HepG2 (cell line): ENCODE data around the gene UGT3A2. TPM values are rescaled to one million over a fixed set of nuclear protein-coding genes. Genes with fewer than 3 reads are reported as not detected.

Experiments used
- AKAP8 ChIP-seq: sonication (generic); formaldehyde crosslinking; IDR thresholded peaks from 2 replicates; pipeline ENCODE4 v1.5.1; 2020; ENCODE audit warnings: mild to moderate bottlenecking, missing genetic modification reagents
- ELF3 ChIP-seq: IDR thresholded peaks from 2 replicates; pipeline ENCODE4 v1.6.1; 2016; ENCODE audit warnings: missing genetic modification reagents, missing compliant biosample characterization
- HDAC6 ChIP-seq: fragments of 200-600 bp; sonication (generic); IDR thresholded peaks from 2 replicates; pipeline ENCODE4 v1.7.0; 2017; ENCODE audit warnings: mild to moderate bottlenecking, antibody characterized with exemption, low read length, low read depth
- HNRNPH1 ChIP-seq: fragments of 200-400 bp; formaldehyde crosslinking; optimal IDR thresholded peaks from 2 replicates; pipeline ENCODE3; 2017; ENCODE audit warnings: mild to moderate bottlenecking, low read depth, low read length
- KDM3A ChIP-seq: IDR thresholded peaks from 2 replicates; pipeline ENCODE4 v1.6.1; 2018; ENCODE audit warnings: low read depth, missing compliant biosample characterization
- NFIB ChIP-seq: sonication (generic); formaldehyde crosslinking; IDR thresholded peaks from 2 replicates; pipeline ENCODE4 v1.9.0; 2021; ENCODE audit warnings: missing genetic modification reagents, mild to moderate bottlenecking, borderline replicate concordance
- NFYC ChIP-seq: IDR thresholded peaks from 2 replicates; pipeline ENCODE4 v1.6.1; 2016; ENCODE audit warnings: missing genetic modification reagents, missing compliant biosample characterization
- SMC3 ChIP-seq: IDR thresholded peaks from 2 replicates; pipeline ENCODE4 v1.6.1; 2011; ENCODE audit warnings: low read length, improper control_type of control experiment
- SSRP1 ChIP-seq: IDR thresholded peaks from 2 replicates; pipeline ENCODE4 v1.6.1; 2016; ENCODE audit warnings: control low read depth
- STAG1 ChIP-seq: sonication (generic); formaldehyde crosslinking; IDR thresholded peaks from 2 replicates; pipeline ENCODE4 v1.4.0; 2020; ENCODE audit warnings: missing genetic modification reagents
- THAP11 ChIP-seq: IDR thresholded peaks from 2 replicates; pipeline ENCODE4 v1.6.1; 2016; ENCODE audit warnings: missing biosample characterization, missing genetic modification reagents
- U2AF1 ChIP-seq: fragments of 200-400 bp; formaldehyde crosslinking; optimal IDR thresholded peaks from 2 replicates; pipeline ENCODE3; 2017; ENCODE audit warnings: mild to moderate bottlenecking, low read depth, low read length
- XRCC5 ChIP-seq: fragments of 200-400 bp; formaldehyde crosslinking; optimal IDR thresholded peaks from 2 replicates; pipeline ENCODE3; 2017; ENCODE audit warnings: mild to moderate bottlenecking, low read length
- ZFP36 ChIP-seq: fragments of 150-350 bp; IDR thresholded peaks from 2 replicates; pipeline ENCODE4 v1.6.1; 2018; ENCODE audit warnings: borderline replicate concordance, low read length, low read depth; ENCODE audit not compliant: partially characterized antibody
- ZNF569 ChIP-seq: sonication (generic); formaldehyde crosslinking; IDR thresholded peaks from 2 replicates; pipeline ENCODE4 v1.5.0; 2020; ENCODE audit warnings: mild to moderate bottlenecking, missing genetic modification reagents, moderate library complexity, borderline replicate concordance
- ZNF703 ChIP-seq: sonication (generic); formaldehyde crosslinking; IDR thresholded peaks from 2 replicates; pipeline ENCODE4 v1.5.1; 2020; ENCODE audit warnings: missing genetic modification reagents, mild to moderate bottlenecking, moderate library complexity, borderline replicate concordance
- ZNF747 ChIP-seq: sonication (generic); formaldehyde crosslinking; IDR thresholded peaks from 2 replicates; pipeline ENCODE4 v1.8.1; 2023; ENCODE audit warnings: missing genetic modification reagents, mild to moderate bottlenecking, borderline replicate concordance
- ZNF790 ChIP-seq: sonication (generic); formaldehyde crosslinking; IDR thresholded peaks from 2 replicates; pipeline ENCODE4 v1.8.0; 2022; ENCODE audit warnings: missing genetic modification reagents, mild to moderate bottlenecking, borderline replicate concordance
- ZNF792 ChIP-seq: IDR thresholded peaks from 2 replicates; pipeline ENCODE4 v1.6.1; 2016
- polyA plus RNA-seq, 8 experiments: library from polyadenylated mRNA; depleted of rRNA in 3 of 8; stranded (reverse) in 7 of 8; unstranded in 1 of 8; fragments of >200 nt; fragmentation: Illumina TruSeq in 4 of 8; extraction: Trizol in 4 of 8; gene quantifications; 2 replicates each; pipeline versions ENCODE4 v1.2.1 to v1.2.3, GENCODE V29; 2011 to 2016; ENCODE audit warnings: low read depth in 4 of 8, missing spikeins in 1 of 8, mixed read lengths in 1 of 8; ENCODE audit not compliant: insufficient read depth in 1 of 8
- total RNA-seq, 5 experiments: library from RNA; depleted of rRNA; stranded (reverse); fragments of >200 nt; fragmentation: Illumina TruSeq; extraction: Trizol; gene quantifications; 2 replicates each; pipeline ENCODE4 v1.2.3, GENCODE V29; 2016; ENCODE audit warnings: low read depth in 1 of 5
- TF ChIP-seq, protein P1 (sequence below): sonication (generic); formaldehyde crosslinking; IDR thresholded peaks from 2 replicates; pipeline ENCODE4 v1.4.0; 2020; ENCODE audit warnings: missing genetic modification reagents
- TF ChIP-seq, protein P2 (sequence below): sonication (generic); formaldehyde crosslinking; IDR thresholded peaks from 2 replicates; pipeline ENCODE4 v1.8.1; 2023; ENCODE audit warnings: missing genetic modification reagents, mild to moderate bottlenecking, borderline replicate concordance
- TF ChIP-seq, protein P3 (sequence below): conservative IDR thresholded peaks from 2 replicates; pipeline ENCODE4 v1.6.1; 2018; ENCODE audit warnings: missing genetic modification reagents
- TF ChIP-seq, protein P4 (sequence below): sonication (generic); formaldehyde crosslinking; IDR thresholded peaks from 2 replicates; pipeline ENCODE4 v1.5.0; 2020; ENCODE audit warnings: mild to moderate bottlenecking, missing genetic modification reagents, moderate library complexity
- TF ChIP-seq, protein P5 (sequence below): IDR thresholded peaks from 2 replicates; pipeline ENCODE4 v1.6.1; 2016; ENCODE audit warnings: control low read depth

The UGT3A2 gene
- total and polyA plus RNA-seq, 2 of the 13 experiments (the other 11 are each of a cell fraction or from before 2014, with no cell fraction given) = not detected

DNA sequence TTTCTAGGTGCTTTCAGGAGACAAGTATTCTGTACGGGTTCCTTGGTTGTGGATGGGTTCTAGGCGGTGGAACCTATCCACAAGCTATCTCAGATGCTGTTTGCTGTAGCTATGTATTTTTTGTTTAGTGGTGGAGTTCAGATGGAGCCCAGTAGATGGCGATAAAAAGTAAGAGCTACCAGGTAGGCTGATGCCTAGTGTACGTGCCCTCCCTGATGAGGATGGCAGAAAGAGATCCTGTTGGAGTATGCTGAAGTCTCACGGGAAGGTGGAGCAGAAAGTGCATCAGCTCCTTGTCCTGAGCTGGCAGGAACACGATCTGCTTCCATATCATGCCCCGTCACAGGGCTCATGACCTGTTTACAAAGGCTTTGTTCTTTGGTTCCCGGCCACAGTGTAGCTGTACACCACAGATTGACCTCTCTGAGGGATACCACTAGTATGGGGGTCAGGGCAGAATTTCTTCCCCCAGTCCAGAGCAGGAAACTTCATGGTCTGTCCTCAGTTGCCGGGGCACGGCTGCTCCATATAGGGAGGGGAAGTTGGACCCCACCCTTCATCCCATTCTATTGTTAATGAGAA is 12.6 kb upstream of the UGT3A2 start (continued):
- TF ChIP-seq, protein P1, sequence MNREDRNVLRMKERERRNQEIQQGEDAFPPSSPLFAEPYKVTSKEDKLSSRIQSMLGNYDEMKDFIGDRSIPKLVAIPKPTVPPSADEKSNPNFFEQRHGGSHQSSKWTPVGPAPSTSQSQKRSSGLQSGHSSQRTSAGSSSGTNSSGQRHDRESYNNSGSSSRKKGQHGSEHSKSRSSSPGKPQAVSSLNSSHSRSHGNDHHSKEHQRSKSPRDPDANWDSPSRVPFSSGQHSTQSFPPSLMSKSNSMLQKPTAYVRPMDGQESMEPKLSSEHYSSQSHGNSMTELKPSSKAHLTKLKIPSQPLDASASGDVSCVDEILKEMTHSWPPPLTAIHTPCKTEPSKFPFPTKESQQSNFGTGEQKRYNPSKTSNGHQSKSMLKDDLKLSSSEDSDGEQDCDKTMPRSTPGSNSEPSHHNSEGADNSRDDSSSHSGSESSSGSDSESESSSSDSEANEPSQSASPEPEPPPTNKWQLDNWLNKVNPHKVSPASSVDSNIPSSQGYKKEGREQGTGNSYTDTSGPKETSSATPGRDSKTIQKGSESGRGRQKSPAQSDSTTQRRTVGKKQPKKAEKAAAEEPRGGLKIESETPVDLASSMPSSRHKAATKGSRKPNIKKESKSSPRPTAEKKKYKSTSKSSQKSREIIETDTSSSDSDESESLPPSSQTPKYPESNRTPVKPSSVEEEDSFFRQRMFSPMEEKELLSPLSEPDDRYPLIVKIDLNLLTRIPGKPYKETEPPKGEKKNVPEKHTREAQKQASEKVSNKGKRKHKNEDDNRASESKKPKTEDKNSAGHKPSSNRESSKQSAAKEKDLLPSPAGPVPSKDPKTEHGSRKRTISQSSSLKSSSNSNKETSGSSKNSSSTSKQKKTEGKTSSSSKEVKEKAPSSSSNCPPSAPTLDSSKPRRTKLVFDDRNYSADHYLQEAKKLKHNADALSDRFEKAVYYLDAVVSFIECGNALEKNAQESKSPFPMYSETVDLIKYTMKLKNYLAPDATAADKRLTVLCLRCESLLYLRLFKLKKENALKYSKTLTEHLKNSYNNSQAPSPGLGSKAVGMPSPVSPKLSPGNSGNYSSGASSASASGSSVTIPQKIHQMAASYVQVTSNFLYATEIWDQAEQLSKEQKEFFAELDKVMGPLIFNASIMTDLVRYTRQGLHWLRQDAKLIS = no peak
- TF ChIP-seq ZNF790 (CRISPR knock-in tag) = no peak
- no peak for TF ChIP-seq U2AF1
- TF ChIP-seq KDM3A (CRISPR knock-in tag) = no peak
- TF ChIP-seq, protein P2, sequence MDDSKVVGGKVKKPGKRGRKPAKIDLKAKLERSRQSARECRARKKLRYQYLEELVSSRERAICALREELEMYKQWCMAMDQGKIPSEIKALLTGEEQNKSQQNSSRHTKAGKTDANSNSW (CRISPR knock-in tag) = no peak
- TF ChIP-seq THAP11 = 0 out of 2 replicates have a peak, but pooled peaks have one; percentile 22
- no peak for TF ChIP-seq NFYC (CRISPR knock-in tag)
- TF ChIP-seq ELF3 = 0 out of 2 replicates have a peak, but pooled peaks have one; percentile 20
- no peak for TF ChIP-seq HDAC6
- no peak for TF ChIP-seq NFIB (CRISPR knock-in tag)
- peak; percentile 99 for TF ChIP-seq ZNF792 (CRISPR knock-in tag)
- no peak for TF ChIP-seq AKAP8 (CRISPR knock-in tag)
- TF ChIP-seq ZFP36 = no peak
- TF ChIP-seq XRCC5 = peak; percentile 19
- TF ChIP-seq ZNF747 = no peak
- TF ChIP-seq, protein P3, sequence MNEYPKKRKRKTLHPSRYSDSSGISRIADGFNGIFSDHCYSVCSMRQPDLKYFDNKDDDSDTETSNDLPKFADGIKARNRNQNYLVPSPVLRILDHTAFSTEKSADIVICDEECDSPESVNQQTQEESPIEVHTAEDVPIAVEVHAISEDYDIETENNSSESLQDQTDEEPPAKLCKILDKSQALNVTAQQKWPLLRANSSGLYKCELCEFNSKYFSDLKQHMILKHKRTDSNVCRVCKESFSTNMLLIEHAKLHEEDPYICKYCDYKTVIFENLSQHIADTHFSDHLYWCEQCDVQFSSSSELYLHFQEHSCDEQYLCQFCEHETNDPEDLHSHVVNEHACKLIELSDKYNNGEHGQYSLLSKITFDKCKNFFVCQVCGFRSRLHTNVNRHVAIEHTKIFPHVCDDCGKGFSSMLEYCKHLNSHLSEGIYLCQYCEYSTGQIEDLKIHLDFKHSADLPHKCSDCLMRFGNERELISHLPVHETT = no peak
- no peak for TF ChIP-seq HNRNPH1
- TF ChIP-seq, protein P4, sequence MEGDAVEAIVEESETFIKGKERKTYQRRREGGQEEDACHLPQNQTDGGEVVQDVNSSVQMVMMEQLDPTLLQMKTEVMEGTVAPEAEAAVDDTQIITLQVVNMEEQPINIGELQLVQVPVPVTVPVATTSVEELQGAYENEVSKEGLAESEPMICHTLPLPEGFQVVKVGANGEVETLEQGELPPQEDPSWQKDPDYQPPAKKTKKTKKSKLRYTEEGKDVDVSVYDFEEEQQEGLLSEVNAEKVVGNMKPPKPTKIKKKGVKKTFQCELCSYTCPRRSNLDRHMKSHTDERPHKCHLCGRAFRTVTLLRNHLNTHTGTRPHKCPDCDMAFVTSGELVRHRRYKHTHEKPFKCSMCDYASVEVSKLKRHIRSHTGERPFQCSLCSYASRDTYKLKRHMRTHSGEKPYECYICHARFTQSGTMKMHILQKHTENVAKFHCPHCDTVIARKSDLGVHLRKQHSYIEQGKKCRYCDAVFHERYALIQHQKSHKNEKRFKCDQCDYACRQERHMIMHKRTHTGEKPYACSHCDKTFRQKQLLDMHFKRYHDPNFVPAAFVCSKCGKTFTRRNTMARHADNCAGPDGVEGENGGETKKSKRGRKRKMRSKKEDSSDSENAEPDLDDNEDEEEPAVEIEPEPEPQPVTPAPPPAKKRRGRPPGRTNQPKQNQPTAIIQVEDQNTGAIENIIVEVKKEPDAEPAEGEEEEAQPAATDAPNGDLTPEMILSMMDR (CRISPR knock-in tag) = peak; percentile 85
- TF ChIP-seq ZNF569 = no peak
- TF ChIP-seq, protein P5, sequence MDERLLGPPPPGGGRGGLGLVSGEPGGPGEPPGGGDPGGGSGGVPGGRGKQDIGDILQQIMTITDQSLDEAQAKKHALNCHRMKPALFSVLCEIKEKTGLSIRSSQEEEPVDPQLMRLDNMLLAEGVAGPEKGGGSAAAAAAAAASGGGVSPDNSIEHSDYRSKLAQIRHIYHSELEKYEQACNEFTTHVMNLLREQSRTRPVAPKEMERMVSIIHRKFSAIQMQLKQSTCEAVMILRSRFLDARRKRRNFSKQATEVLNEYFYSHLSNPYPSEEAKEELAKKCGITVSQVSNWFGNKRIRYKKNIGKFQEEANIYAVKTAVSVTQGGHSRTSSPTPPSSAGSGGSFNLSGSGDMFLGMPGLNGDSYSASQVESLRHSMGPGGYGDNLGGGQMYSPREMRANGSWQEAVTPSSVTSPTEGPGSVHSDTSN (CRISPR knock-in tag) = no peak
- no peak for TF ChIP-seq ZNF703 (CRISPR knock-in tag)
- TF ChIP-seq SSRP1 = no peak
- TF ChIP-seq SMC3 = peak; percentile 57; the same call in 1 of the 2 replicates
- peak; percentile 73 for TF ChIP-seq STAG1
